Activated gamma-delta T cell treated with Interleukin-2 at 50 U/mL for 16 hours (primary cell): ENCODE results near the gene RNF5.

Experiments used
- DNase-seq: peaks from one replicate; pipeline ENCODE4 v3.0.0-alpha.2; 2020

The RNF5 gene

GRCh38 chr6:32152769-32153563 lies 25.2 kb upstream of the RNF5 start:
- DNase-seq: no peak

- peak; percentile 68 for DNase-seq
Measured at GRCh38 chr6:32153564-32154513, 24.4 kb upstream of the RNF5 start, which contains the start of gene PPT2. Gene PPT2, plus strand, starts transcription at chr6:32154141. Its CDS starts 454 bp downstream, at chr6:32154595.

- peak; percentile 62 for DNase-seq
Measured at GRCh38 chr6:32154514-32155161, 23.6 kb upstream of the RNF5 start.

- no peak for DNase-seq
Measured at GRCh38 chr6:32156891-32157290, 21.3 kb upstream of the RNF5 start.

- no peak for DNase-seq
Measured at GRCh38 chr6:32158052-32158451, 20.2 kb upstream of the RNF5 start.

GRCh38 chr6:32163559-32164258 lies 14.5 kb upstream of the RNF5 start:
- DNase-seq: no peak

GRCh38 chr6:32164295-32164694 lies 13.9 kb upstream of the RNF5 start, which contains the start of gene EGFL8:
Gene EGFL8, plus strand, starts transcription at chr6:32164595. Its CDS starts 1,571 bp downstream, at chr6:32166166.
- no peak for DNase-seq

- no peak for DNase-seq
Measured at GRCh38 chr6:32166411-32167061, 11.7 kb upstream of the RNF5 start.

GRCh38 chr6:32167154-32167760 lies 10.9 kb upstream of the RNF5 start:
- DNase-seq: no peak

GRCh38 chr6:32167761-32168262 lies 10.4 kb upstream of the RNF5 start:
- DNase-seq: no peak

GRCh38 chr6:32168350-32168749 lies 9.9 kb upstream of the RNF5 start:
- no peak for DNase-seq

GRCh38 chr6:32168807-32169591 lies 9.2 kb upstream of the RNF5 start:
- DNase-seq: no peak

- no peak for DNase-seq
Measured at GRCh38 chr6:32170294-32170693, 7.9 kb upstream of the RNF5 start.

- DNase-seq: no peak
Measured at GRCh38 chr6:32171234-32171633, 7.0 kb upstream of the RNF5 start.

- no peak for DNase-seq
Measured at GRCh38 chr6:32173051-32173727, 5.0 kb upstream of the RNF5 start.

- DNase-seq: no peak
Measured at GRCh38 chr6:32174416-32174815, 3.8 kb upstream of the RNF5 start.

- DNase-seq: no peak
Measured at GRCh38 chr6:32175322-32175710, 2.9 kb upstream of the RNF5 start.

- peak; percentile 97 for DNase-seq
Measured at GRCh38 chr6:32175711-32176475, 2.3 kb upstream of the RNF5 start, which contains the start of gene AGPAT1. Gene AGPAT1, minus strand, starts transcription at chr6:32176084. Its CDS starts 4,588 bp downstream, at chr6:32171496.
